Caco-2 (cell line): ENCODE measurements around the gene IMMP2L. TPM values are rescaled to one million over a fixed set of nuclear protein-coding genes. Genes with fewer than 3 reads are reported as not detected.

Experiments
- BruUV-seq: library from RNA; stranded (reverse); fragments of 400-500 nt; replicated peaks from 2 replicates; lab custom pipeline; 2021; lab: Mats Ljungman, UMichigan
- CTCF ChIA-PET: fragments of 300-600 bp; sonication (Branson Sonifier 250); formaldehyde crosslinking; loops from one replicate; lab custom pipeline; 2022; ENCODE audit warnings: antibody characterized with exemption; lab: Charles Lee
- POLR2A ChIA-PET: fragments of 300-600 bp; sonication (Branson Sonifier 250); formaldehyde crosslinking; loops from one replicate; lab custom pipeline; 2022; ENCODE audit warnings: antibody characterized with exemption; lab: Charles Lee
- DNase-seq, 2 experiments: peaks; one replicate each; pipeline versions ENCODE4 v3.0.0 to v3.0.0-alpha.2; 2020 to 2022
- H3K27me3 ChIP-seq: replicated peaks from 2 replicates; pipeline ENCODE4 v1.6.0; 2011; ENCODE audit warnings: low read length; ENCODE audit not compliant: control insufficient read depth, insufficient read depth
- H3K36me3 ChIP-seq: 2 replicates; pipeline ENCODE4 v1.5.1; 2011; ENCODE audit warnings: low read length; ENCODE audit not compliant: control insufficient read depth, insufficient read depth
- H3K4me1 ChIP-seq: fragments of 250-450 bp; sonication (Bioruptor Pico); 2 replicates; pipeline ENCODE4 v1.5.1; 2020; ENCODE audit warnings: mild to moderate bottlenecking
- H3K4me3 ChIP-seq: 2 replicates; pipeline ENCODE4 v1.5.1; 2011; ENCODE audit warnings: low read depth, mild to moderate bottlenecking, control low read depth, low read length
- H3K9me3 ChIP-seq: fragments of 250-450 bp; sonication (Bioruptor Pico); 2 replicates; pipeline ENCODE4 v1.5.1; 2020; ENCODE audit warnings: mild to moderate bottlenecking, moderate library complexity
- H3K27ac Mint-ChIP-seq: one replicate; pipeline ENCODE4 v1.8.0; 2022; ENCODE audit warnings: mixed read lengths; ENCODE audit not compliant: unreplicated experiment
- H3K27me3 Mint-ChIP-seq: one replicate; pipeline ENCODE4 v1.8.0; 2022; ENCODE audit warnings: mixed read lengths; ENCODE audit not compliant: insufficient read depth, unreplicated experiment
- H3K36me3 Mint-ChIP-seq: one replicate; pipeline ENCODE4 v1.8.0; 2022; ENCODE audit warnings: mild to moderate bottlenecking, mixed read lengths; ENCODE audit not compliant: insufficient read depth, unreplicated experiment
- H3K4me1 Mint-ChIP-seq: one replicate; pipeline ENCODE4 v1.8.0; 2022; ENCODE audit warnings: low read depth, mixed read lengths; ENCODE audit not compliant: unreplicated experiment
- H3K4me3 Mint-ChIP-seq: one replicate; pipeline ENCODE4 v1.8.0; 2022; ENCODE audit warnings: mild to moderate bottlenecking, moderate library complexity, mixed read lengths; ENCODE audit not compliant: unreplicated experiment
- H3K9me3 Mint-ChIP-seq: one replicate; pipeline ENCODE4 v1.8.0; 2022; ENCODE audit warnings: mixed read lengths; ENCODE audit not compliant: unreplicated experiment
- CTCF ChIP-seq, 2 experiments: fragments of 200-600 bp in 1 of 2; IDR thresholded peaks; 1 replicate in 1 of 2; 2 replicates in 1 of 2; pipeline versions ENCODE4 v1.5.1 to v1.8.0; 2011 to 2022; ENCODE audit warnings: antibody characterized with exemption in 1 of 2, control low read depth in 1 of 2, inconsistent platforms in 1 of 2, low read depth in 1 of 2, low read length in 1 of 2, mild to moderate bottlenecking in 1 of 2, moderate library complexity in 1 of 2; ENCODE audit not compliant: insufficient read depth in 1 of 2, severe bottlenecking in 1 of 2, unreplicated experiment in 1 of 2
- intact Hi-C: fragments of 100-400 bp; cut with micrococcal nuclease; formaldehyde crosslinking; loops from one replicate; pipeline ENCODE4 v1.10.0; 2022; ENCODE audit not compliant: unreplicated experiment
- total RNA-seq: library from RNA; stranded (reverse); gene quantifications from 2 replicates; pipeline ENCODE4 v1.2.3, GENCODE V29; 2022

The IMMP2L gene
- total RNA-seq, 1 experiment from 2014 or later, result 9.5 TPM

- Histone ChIP-seq H3K27me3 (no peaks in the 10 kb centered on the region), H3K9me3 (no peaks in the 10 kb centered on the region), H3K36me3 (no peaks in the 10 kb centered on the region), H3K4me3 (no peak overlapping the region), H3K4me1 (no peaks in the 10 kb centered on the region)
- Mint-ChIP-seq H3K27ac (no peak overlapping the region), H3K36me3 (no peaks in the 10 kb centered on the region), H3K4me3 (no peak overlapping the region), H3K27me3 (no peaks in the 10 kb centered on the region), H3K4me1 (peaks cover 6% of the 10 kb centered on the region), H3K9me3 (peaks cover 8% of the 10 kb centered on the region)
- no peak for DNase-seq
- TF ChIP-seq CTCF (IDR thresholded peaks at IDR 0.05; ENCODE audit: insufficient read depth in 1 of 2, low read depth in 1 of 2, low read length in 1 of 2, severe bottlenecking in 1 of 2, unreplicated experiment in 1 of 2), result no peak
- no TSS peak for BruUV-seq
- ChIA-PET POLR2A (no interaction called here), CTCF (no interaction called here)
- intact Hi-C loops, result no loop called here
These were observed 174.3 kb downstream of the IMMP2L start for GRCh38 chr7:111388016-111388415.

- BruUV-seq, result no TSS peak
- no peaks in the 10 kb centered on the region for H3K27me3 ChIP-seq
- H3K36me3 Mint-ChIP-seq, result no peaks in the 10 kb centered on the region
- H3K9me3 ChIP-seq, result no peaks in the 10 kb centered on the region
- H3K27ac Mint-ChIP-seq, result no peak overlapping the region
- peaks cover 12% of the 10 kb centered on the region for H3K4me1 ChIP-seq
- no peak for TF ChIP-seq CTCF (IDR thresholded peaks at IDR 0.05; ENCODE audit: insufficient read depth in 1 of 2, low read depth in 1 of 2, low read length in 1 of 2, severe bottlenecking in 1 of 2, unreplicated experiment in 1 of 2)
- H3K36me3 ChIP-seq, result no peaks in the 10 kb centered on the region
- CTCF ChIA-PET, result no interaction called here
- peaks cover 22% of the 10 kb centered on the region for H3K4me1 Mint-ChIP-seq
- H3K27me3 Mint-ChIP-seq, result no peaks in the 10 kb centered on the region
- intact Hi-C loops, result no loop called here
- no peak overlapping the region for H3K4me3 ChIP-seq
- H3K4me3 Mint-ChIP-seq, result no peak overlapping the region
- peaks cover 17% of the 10 kb centered on the region for H3K9me3 Mint-ChIP-seq
- DNase-seq, result no peak
- POLR2A ChIA-PET, result no interaction called here
These were observed 178.0 kb downstream of the IMMP2L start for GRCh38 chr7:111384065-111384891.

- CTCF ChIA-PET, result no interaction called here
- DNase-seq, result no peak
- Mint-ChIP-seq H3K27ac (no peak overlapping the region), H3K36me3 (no peaks in the 10 kb centered on the region), H3K4me1 (peaks cover 22% of the 10 kb centered on the region), H3K27me3 (no peaks in the 10 kb centered on the region), H3K9me3 (peaks cover 9% of the 10 kb centered on the region), H3K4me3 (no peak overlapping the region)
- no TSS peak for BruUV-seq
- no peaks in the 10 kb centered on the region for H3K27me3 ChIP-seq
- H3K4me3 ChIP-seq, result no peak overlapping the region
- POLR2A ChIA-PET, result no interaction called here
- intact Hi-C loops, result no loop called here
- no peaks in the 10 kb centered on the region for H3K9me3 ChIP-seq
- TF ChIP-seq CTCF (IDR thresholded peaks at IDR 0.05; ENCODE audit: insufficient read depth in 1 of 2, low read depth in 1 of 2, low read length in 1 of 2, severe bottlenecking in 1 of 2, unreplicated experiment in 1 of 2), result no peak
- no peaks in the 10 kb centered on the region for H3K36me3 ChIP-seq
- peaks cover 12% of the 10 kb centered on the region for H3K4me1 ChIP-seq
These were observed 179.2 kb downstream of the IMMP2L start for GRCh38 chr7:111383133-111383532.
